Measurements from ENCODE around the gene KRT7. TPM values are rescaled to one million over a fixed set of nuclear protein-coding genes. Genes with fewer than 3 reads are reported as not detected.

The KRT7 gene
- total RNA-seq, 2 experiments from 2014 or later: not detected

DNA sequence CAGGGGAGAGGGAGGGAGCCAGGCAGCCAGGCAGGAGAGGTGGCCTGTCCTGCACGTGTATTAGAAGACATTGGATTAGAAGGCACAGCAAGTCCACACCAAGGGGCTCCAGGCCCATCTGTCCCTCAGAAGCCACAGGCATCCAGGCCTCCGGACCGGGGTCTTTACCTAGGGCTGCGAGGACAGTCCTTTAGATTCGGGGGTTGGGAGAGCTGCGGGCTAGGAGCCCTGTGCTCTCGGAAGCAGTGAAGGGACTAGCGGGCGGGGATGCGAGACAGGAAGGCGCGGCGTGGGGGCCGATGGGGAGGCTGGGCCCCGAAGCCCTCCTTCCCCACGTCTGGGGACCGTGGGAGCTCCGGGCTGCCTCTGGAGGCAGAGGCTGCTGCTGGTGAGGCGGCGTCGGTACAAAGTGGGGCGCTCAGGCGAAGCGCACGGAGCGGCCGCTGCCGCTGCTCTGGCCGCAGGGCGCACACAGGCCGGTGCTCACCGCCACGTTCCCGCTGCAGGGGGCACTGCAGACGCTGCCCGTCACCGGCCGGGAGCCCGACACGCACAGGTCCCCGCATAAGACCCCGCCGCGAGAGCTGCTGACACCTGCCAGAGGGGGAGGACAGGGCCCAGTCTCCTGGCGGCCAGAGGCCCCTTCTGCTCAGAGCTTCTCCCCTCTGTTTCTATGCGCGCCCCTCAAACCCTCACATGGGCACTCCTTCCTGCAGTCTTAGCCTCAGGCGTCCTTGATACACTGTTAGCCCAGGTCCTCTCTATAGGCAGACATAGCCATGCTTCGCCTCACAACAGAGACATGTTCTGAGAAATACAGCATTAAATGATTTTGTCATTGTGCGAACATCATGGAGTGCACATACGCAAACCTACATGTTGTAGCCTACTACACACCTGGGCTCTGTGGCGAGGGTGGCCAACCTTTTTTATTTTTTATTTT, 17.3 kb downstream of the KRT7 start:
- Histone ChIP-seq H3K9me3 (ENCODE audit: low read length) (no peaks in the 10 kb centered on the region), H3K27ac (ENCODE audit: low read depth, low read length, poor library complexity, severe bottlenecking) (no peak overlapping the region), H3K4me3 (ENCODE audit: low read depth, low read length, poor library complexity, severe bottlenecking) (no peak overlapping the region), H3K4me2 (ENCODE audit: low read length) (no peak overlapping the region), H3K4me1 (ENCODE audit: insufficient read depth, low read length, poor library complexity, severe bottlenecking) (no peaks in the 10 kb centered on the region), H3K79me2 (ENCODE audit: insufficient read depth, low read depth, low read length) (no peaks in the 10 kb centered on the region), H3K9me2 (ENCODE audit: insufficient read depth, low read length) (no peaks in the 10 kb centered on the region), H4K20me1 (ENCODE audit: insufficient read depth, low read length) (no peaks in the 10 kb centered on the region; the same call in 1 of the 2 replicates), H2AFZ (ENCODE audit: low read length) (no peak overlapping the region), H3K36me3 (ENCODE audit: insufficient read depth, low read length) (no peaks in the 10 kb centered on the region)
- BruUV-seq (replicated peaks): no TSS peak
- TF ChIP-seq EZH2phosphoT487 (IDR thresholded peaks at IDR 0.05; ENCODE audit: borderline replicate concordance, low read depth, low read length): no peak
- no peak for TF ChIP-seq CTCF (conservative IDR thresholded peaks at IDR 0.05; ENCODE audit: low read length)
- intact Hi-C loops (cut with micrococcal nuclease; ENCODE audit: unreplicated experiment): no loop called here
- DNase-seq (ENCODE audit: low spot score): no peak
- ChIA-PET CTCF (ENCODE audit: unreplicated experiment) (no interaction called here), POLR2A (no interaction called here)

DNA sequence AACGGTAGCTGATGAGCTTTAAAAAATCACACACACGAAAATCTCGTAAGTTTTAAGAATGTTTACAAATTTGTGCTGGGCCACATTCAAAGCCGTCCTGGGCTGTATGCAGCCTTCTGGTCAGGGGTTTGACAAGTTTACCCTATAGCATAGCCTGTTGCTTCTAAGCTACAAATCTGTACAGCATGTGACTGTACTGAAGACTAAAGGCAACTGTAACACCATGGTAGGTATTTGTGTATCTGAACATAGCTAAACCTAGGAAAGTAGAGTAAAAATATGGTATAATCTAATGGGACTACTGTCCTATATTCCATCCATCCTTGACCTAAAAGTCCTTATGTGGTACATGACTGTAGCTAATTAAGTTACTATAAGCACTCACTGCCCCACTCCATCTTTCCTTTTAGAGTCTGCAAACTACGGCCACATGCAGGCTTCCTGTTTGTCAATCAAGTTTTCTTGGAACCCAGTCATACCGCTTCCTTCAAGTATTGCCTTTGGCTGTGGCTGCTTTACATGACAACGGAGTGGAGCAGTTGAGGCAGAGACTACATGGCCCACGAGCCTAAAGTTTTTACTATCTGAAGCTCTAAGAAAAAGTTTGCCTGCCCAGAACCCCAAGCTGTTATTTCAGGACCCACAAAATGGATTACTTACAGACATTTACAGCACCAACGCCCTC, 18.5 kb downstream of the KRT7 start:
- POLR2A ChIA-PET: no interaction called here
- Histone ChIP-seq H3K27ac (ENCODE audit: low read depth, low read length, poor library complexity, severe bottlenecking) (no peak overlapping the region), H3K4me2 (ENCODE audit: low read length) (no peak overlapping the region), H3K9me2 (ENCODE audit: insufficient read depth, low read length) (no peaks in the 10 kb centered on the region), H3K4me3 (ENCODE audit: low read depth, low read length, poor library complexity, severe bottlenecking) (no peak overlapping the region), H3K79me2 (ENCODE audit: insufficient read depth, low read depth, low read length) (no peaks in the 10 kb centered on the region), H3K4me1 (ENCODE audit: insufficient read depth, low read length, poor library complexity, severe bottlenecking) (no peaks in the 10 kb centered on the region), H3K36me3 (ENCODE audit: insufficient read depth, low read length) (no peaks in the 10 kb centered on the region), H2AFZ (ENCODE audit: low read length) (no peak overlapping the region), H3K9me3 (ENCODE audit: low read length) (no peaks in the 10 kb centered on the region), H4K20me1 (ENCODE audit: insufficient read depth, low read length) (no peaks in the 10 kb centered on the region)
- no TSS peak for BruUV-seq (replicated peaks)
- no peak for TF ChIP-seq CTCF (conservative IDR thresholded peaks at IDR 0.05; ENCODE audit: low read length)
- no peak for TF ChIP-seq EZH2phosphoT487 (IDR thresholded peaks at IDR 0.05; ENCODE audit: borderline replicate concordance, low read depth, low read length)
- CTCF ChIA-PET (ENCODE audit: unreplicated experiment): no interaction called here
- no peak for DNase-seq (ENCODE audit: low spot score)
- intact Hi-C loops (cut with micrococcal nuclease; ENCODE audit: unreplicated experiment): no loop called here
